ENCODE data around the gene PARP12.

Gene PARP12

DNA sequence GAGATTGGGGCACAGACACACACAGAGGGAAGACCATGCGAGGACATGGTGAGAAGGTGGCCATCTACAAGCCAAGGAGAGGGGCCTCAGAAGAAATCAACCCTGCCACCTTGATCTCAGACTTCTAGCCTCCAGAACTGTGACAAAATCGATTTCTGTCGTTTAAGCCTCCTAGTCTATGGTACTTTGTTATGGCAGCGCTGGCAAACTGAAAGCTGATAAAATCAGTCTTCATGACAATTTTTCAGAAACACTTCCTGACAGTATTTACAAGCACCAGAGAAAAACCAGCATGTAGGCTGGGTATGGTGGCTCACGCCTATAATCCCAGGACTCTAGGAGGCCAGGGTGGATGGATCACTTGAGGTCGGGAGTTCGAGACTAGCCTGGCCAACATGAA is 4.2 kb downstream of the PARP12 start:
- DNase-seq: no peak

DNA sequence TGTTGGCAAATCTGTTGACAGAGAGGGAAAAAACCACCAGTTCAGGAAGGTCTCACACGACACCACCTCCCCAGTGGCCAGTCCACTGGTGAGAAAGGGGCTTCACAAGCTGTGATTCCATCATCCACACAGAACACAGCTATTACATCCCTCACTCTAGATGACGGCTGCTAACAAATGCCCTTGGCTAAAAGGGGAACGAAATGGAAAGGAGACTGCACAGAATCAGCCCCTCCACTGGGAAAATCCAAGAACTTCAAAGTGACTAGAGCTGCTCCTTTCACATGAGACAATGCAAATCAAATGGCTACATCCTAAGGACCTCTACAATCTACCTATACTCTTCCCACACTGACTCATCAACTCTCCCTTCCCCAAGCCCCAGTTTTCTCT is 5.6 kb downstream of the PARP12 start:
- no peak for DNase-seq

DNA sequence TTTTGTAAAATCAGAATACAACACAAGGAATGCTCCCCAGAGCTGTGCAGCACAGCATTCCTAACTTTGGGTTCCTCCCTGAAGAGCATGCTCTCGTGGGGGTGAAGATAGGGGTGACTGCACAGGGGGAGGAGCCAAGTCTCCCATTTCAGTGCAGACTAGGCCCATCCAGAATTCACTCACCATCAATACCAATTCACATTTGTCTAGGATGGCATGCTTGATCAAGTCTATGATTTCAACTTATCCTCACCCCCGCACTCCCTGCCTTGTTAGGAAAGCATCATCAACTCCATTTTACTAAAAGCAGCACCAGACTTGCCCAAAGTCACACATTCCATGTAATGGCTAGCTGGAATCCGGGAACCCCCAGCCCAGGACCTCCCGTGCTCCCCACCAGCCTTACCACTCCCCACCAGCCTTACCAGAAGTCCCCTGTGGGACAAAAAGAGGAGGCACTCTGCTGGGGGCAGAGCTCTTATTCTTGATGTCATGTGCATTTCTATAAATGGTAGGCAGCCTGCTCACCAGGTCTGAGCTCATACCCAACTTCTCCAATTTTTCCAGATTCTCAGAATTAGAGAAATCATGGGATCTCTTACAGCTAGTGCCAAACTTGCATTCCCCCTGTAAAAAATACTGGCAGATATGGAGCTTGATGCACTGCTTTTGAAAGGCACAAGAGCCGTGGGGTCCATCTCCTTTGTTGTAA is 6.2 kb downstream of the PARP12 start:
- DNase-seq: no peak

DNA sequence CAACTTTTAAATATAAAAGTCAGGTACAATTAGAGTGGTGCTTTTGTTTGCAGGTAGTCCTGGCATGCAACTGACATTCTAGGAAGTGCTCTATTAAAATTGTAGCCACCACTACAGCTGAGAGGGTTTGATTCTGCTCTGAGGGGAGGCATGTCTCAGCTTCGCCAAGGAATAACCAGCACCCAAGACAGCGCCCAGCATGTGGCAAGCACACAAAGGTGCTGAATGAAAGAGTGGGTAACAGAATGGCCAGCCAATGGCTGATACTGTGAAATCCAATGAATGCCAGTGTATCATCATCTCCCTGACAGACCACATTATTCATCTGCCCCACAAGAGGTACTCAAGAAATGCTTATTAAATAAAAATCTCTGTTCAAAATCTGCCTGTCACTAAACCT is 6.9 kb downstream of the PARP12 start:
- no peak for DNase-seq

DNA sequence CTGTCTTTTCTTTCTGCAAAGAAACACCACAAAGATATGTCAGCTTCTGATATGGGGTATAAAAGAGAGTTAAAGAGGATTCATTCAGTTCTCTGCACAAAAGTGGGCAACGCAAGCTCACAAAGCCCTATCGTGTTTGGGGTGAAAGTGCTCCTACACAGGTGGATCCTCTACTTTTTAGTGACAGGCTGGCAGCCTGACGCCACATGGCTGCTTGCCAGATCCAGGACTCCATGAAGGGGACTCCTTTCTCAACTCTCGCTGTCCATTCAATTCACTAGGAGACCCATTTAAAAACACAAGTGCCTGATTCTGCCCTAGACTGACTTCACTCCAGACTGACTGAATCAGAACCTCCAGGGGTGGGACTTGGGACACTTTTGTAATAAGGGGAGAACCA is 8.0 kb downstream of the PARP12 start:
- DNase-seq: no peak

DNA sequence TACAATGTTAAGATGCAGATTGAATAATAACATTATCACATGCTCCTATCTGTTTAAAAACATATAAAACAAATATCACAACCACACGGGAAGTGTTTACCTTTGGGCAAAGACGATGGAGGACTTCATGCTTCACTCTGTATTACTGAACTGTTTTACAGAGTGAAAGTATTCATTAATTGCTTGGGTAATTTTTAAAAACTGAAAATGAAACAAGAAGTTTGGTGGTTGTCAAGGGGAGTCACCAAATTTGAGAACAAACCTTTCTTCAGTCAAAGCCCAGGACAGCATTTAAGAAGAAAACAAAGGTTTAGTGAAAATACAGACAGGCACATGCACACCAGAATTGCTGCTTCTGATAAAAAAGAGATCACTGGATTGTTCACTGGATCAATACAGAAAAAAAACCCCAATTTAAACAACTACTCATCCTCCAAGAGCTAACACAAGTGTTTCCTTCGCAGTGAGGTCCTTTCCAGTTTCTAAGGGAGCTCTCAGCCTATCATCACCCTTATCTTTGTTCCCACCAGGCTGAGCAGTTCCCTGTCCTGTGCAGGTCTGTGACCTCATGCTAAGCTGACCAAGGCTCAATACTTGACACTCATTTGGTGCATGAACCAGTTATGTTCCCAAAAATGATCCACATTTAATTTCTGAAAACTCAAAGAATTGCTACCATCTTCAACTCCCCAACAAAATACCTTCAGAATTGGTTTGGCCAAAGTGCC is 8.8 kb downstream of the PARP12 start:
- DNase-seq: no peak

DNA sequence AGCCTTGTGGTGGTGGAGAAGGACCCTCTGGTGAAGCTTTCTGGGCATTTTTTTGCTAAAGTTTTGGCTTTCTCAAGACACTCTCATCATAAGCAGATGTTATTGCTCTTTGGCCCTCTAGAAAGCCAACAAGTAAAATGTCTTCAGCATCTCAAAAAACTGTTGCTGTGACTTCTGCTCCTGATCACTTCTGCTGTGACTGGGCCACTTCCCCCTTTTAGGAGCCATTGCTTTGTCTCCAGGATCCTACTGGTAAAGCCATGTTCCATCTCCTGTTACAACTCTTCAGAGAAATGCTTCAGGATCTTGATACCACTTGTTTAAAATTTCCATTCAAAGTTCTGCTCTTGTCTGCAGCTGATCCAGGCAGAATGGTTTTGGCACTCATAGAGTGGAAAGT is 10.9 kb downstream of the PARP12 start:
- DNase-seq: no peak

DNA sequence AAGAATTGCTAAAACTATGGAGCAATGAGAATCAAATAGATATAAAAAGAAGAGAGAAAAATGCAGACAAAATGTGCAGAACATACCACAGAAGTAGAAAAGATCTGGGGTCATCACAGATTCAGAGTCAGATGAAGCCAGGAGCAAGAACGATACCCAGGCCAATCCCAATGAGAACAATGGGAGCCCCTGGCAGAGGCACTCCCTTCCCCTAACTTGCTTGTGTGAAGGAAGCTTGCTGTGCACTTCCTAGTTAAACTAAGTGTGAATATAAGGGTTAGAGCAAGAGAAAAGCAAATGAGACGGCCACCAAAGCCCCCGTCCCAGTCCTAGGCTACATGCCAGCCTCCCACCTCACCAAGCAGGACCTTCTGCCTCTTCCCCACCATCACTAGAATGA is 12.7 kb downstream of the PARP12 start:
- no peak for DNase-seq

DNA sequence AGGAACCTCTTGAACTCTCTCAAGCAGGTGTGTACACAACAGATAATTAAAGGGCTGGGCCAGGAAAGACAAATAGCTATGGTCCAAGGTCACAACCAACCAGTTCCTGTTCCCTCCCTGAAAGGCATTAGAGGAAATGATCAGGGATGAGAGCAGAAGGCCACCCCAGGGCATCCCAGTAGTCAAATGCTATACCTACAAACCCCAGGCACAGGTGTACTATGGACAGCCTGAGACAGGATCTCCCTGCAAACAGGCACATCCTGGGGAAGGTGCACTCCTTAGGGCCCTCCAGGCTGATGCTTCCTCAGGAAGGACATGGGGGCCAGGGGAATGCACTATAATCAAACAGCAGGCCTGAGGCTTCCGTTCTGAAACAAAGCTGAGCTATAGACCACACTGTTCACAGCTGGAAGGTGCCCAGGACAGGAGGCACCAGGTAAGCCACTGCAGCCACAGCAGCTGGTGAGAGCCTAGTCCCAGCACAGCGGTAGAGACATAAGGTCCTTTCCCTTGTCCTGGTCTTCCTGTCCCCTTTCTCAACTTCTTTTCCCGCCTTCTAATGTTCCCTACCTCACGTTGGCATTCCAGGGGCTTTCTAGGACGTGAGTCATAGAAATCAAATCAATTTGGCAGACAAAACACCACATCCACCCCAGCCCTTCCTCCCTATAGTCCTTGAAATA is 13.3 kb downstream of the PARP12 start:
- no peak for DNase-seq

DNA sequence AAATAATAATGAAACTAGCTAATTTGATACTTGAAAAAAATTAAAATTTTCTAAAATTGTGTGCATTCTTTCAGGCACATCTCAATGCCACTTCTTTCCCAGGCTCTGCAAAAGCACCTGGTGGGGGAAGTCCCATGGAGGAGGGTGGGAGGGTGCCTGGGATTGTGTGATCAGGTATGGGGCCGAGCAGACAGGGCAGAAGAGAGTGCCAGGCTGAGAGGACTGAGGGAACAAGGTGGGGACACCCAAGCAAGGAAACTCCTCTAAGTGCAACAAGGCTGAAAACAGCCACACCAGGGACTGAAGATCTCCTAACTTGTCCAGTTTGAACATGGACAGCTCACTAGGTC is 13.8 kb downstream of the PARP12 start:
- no peak for DNase-seq

DNA sequence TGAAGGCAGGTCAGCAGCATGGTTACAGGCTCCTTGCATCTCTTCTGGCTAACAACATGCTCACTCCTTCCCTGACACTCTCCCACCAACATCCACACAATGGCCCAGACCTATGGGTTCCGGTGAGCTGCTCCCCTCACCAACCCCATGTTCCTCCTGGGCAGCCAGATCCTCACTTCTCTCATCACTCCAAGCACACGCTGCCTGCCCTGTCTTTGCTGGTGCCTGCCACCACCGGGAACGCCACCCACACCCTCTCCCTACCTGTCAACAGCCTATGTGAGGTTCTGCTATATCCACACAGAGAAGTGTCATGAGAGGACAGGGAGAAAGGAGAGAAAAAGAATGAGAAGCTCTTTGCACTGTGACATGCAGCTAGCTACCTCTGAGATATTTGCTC is 14.6 kb downstream of the PARP12 start:
- no peak for DNase-seq

DNA sequence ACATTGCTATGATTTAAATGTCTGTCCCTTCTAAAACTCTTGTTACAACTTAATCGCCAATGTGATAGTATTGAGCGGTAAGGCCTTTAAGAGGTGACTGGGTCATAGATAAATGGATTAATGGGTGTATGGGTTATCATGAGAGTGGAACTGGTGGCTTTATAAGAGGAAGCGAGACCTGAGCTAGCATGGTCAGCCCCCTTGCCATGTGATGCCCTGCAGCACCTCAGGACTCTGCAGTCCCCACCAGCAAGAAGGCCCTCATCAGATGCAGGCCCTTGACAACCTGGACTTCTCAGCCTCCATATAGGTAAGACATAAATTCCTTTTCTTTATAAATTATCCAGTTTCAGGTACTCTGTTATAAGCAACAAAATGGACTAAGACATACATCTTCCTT is 15.6 kb downstream of the PARP12 start:
- no peak for DNase-seq

DNA sequence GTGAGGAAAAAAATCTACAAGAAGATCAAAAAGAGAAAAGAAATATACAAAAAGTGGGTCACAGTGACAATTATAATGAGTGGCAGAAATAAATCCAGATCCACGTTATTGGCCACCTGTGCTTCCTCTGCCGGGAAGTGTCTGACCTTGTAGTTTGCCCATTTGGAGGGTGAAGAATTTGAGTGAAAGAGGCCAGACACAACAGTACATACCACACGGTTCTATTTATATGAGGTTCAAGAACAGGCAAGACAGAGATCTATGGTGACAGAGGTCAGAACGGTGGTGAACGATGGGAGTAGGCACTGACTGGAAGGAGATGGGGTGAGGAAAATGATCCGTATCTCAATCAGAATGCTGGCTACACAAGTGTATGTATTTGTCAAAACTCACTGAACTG is 17.1 kb downstream of the PARP12 start:
- no peak for DNase-seq

DNA sequence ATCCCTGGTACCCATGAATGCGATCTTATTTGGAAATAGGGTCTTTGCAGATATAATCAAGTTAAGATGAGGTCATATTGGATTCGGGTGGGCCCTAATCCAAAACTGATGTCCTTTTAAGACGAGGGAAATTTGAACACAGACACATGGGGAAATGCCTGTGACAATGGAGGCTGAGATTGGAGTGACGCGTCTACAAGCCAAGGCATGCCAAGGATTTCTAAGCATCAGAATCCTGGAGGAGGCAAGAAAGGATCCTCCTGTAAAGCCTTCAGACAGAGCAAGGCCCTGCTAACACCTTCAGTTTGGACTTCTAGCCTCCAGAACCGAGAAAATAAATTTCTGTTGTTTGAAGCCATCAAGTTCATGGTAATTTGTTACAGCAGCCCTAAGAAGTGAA is 18.5 kb downstream of the PARP12 start:
- no peak for DNase-seq

DNA sequence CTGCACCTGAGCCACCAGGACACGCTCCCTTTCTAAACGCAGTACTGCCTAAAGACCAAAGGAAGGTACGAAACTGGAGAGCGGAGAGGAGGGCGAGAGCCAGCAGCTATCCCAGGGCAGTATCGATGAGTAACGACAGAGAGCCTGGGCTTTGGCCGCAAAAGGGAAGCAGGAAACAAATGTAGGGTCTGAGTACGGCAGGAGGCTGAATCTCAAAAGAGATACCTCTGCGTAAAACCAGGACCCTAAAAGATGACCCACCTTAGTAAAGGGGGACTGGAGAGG is 20.4 kb downstream of the PARP12 start:
- no peak for DNase-seq

DNA sequence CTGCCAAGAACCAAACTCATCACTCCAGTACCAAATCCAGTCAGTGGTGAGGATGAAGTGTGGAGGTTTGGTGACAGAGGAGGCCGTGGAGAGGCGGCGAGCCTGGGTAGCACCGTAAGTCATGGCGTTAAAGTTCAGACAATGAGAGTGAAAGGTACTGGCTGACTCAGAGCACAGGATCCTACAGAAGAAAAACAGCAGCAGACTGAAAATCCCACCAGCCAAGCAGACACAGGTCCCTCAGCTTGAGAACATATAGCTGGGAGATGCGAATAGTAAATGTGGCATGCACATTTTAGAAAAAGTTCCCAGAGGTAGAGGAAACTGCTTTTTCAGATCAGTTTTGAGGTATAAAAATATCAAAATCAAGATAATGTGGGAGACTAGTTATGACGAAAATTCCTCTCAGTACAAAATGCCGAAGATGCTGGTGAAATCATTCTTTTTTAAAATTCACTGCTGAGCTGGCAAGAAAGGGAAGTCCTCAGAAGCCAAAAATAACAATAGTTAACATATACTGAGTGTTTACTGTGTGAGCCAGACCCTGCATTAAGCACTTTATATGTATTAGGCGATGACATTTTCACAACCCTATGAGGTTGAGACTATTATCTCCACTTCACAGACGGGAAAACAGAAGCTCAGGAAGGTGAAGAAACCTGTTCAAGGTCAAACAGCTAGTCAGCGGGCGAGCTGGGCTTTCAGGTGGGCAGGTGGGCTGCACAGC is 20.9 kb downstream of the PARP12 start:
- no peak for DNase-seq

DNA sequence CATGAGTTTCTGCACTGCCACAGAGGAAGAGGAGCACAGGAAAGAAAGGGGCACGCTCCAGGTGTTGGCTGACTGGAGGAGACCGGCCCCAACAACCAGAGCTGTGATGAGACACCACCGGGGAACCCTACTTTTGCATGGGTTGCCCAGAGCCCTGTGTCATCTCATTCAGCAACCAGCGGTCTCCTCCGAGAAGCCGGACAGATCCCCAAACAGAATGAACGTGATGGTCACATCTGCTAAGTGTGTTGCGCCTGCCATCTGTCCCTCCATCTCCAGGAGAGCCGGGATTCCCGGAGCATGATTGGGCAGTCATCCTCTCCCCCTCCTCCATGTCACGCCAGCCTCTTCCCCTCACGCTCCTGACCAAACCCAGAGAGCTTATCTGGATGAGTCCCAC is 22.9 kb downstream of the PARP12 start:
- no peak for DNase-seq

DNA sequence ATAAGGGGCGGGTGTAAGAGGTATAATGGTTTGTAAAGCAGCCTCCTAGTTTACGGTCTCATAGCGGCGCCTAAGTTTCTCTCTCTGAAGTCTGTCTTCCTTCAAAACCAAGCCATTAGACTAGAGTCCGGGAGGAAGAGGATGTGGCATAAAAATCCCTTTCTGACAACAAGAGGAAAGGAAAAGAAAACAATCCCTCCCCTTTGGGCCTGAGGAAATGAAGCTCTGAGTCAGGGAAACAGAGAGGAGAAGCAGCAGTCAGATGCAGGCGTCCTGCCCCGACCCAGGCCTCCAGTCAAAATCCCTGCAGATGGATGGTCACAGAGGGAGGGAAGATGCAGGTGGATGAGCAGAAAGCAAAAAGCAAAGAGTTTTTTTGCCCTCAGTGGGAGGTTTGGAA is 23.7 kb downstream of the PARP12 start:
- DNase-seq: no peak

DNA sequence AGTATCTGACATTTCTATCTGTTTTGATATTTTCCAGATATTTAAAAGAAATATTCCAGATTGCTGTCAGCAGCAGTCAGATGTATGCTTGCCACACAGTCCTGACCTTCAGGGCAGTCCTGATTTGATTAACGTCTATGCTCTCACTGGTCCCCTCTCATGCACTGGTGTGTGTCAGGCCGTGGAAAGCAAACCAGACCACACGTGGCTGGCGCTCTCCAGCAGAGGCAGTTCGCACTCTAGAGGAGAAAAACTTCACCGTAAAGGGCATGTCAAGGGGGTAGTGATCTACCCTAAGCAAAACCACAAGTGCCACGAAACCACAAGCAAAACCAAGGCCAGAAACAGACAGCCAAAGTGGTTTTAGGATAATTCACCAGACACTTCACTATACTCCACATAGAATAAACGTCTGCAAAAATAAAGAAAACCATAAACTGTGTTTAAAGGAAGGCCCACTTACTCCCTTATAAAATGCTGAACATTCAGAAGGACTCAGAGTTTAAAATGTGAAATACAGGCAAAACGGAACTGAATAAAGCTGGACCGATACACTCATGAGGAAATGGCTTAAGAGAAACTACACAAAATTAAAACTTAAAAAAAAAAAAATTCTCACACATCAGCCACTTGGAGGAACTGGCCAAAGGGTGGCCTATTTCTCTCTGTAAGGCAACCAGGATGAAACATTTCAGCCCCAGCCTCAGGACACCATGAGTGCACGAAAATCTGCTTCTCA is 26.4 kb downstream of the PARP12 start:
- no peak for DNase-seq

DNA sequence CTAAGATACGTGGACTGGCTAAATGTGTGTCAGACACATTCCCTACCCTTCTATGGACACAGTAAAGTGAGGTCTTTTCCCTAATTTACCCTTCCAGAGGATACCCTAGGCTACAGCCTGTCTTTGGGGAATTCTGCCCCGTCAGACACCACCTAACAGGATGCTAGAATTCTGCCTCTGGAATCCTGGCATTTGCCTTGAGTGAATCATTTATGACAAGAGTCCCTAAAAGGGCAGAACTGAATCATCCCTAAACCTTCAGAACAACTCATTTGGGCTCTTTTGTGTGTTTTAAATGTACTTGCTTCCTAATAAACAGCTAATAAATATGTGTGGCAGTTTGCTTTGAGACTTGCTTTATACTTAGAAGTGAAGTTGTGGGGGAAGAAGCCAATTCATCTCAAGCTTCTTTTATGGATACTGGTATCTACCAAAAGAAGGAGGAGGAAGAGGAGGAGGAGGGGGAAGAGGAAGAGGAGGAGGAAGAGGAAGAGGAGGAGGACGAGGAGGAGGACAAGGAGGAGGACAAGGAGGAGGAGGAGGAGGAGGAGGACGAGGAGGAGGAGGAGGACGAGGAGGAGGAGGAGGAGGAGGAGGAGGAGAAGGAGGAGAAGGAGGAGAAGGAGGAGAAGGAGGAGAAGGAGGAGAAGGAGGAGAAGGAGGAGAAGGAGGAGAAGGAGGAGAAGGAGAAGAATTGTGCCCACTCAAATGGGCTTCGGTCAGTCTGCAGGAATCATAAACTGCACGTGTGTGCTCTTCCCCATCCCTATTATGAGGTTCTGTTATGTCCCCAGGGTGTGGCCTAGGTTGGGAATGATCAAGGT is 27.1 kb downstream of the PARP12 start:
- no peak for DNase-seq

DNA sequence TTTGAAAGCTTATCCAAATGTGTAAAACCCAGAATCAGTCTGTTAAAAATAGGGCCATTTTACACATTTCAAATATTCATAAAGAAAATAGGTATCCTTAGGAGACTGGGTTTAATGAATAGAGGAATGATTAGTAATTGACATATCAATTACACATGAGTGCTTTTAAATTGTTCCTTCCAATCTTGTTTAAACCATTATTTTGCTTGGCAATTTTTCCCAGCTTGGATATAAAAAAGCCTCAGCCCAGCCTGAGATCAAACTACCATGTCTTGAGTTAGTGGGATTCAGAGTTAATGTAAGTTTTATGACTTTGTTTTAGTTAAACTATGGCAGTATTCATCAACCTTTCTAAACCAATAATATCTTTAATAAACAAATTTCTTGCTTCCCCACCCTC is 28.3 kb downstream of the PARP12 start:
- DNase-seq: no peak

DNA sequence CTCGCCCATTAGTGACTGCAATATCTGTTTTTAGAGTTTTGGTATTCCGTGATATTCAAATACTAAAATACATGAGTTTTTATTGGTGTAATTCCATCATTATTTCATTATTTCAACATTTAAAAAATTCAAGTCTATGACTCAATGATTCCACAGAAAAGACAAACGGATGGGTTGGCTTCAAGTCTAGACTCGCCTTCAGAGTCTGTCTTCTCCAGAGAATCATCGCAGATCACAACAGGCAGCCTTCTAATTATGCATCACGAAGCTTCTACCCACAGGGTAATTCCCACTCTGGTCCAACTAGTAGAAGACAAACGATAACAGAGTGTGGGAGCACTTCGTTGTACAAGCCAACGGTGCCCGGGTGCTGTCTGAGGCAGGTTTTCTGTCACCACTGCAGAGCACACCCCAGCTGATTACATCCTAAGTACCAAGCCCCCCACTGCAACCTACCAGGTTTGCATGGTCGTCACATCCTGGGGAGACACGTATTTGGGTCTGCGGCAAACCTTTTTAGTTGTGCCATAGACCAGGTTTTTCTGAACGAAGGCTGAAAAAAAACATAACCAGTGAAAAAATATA is 28.9 kb downstream of the PARP12 start:
- no peak for DNase-seq

All from NCI-H187 treated with DMSO at 0.1 percent for 48 hours (cell line).